Measurements from ENCODE around the gene ZBTB24.

Gene ZBTB24

GRCh38 chr6:109428889-109429477 is 54.0 kb downstream of the ZBTB24 start:
- Histone ChIP-seq H3K9me3 (ENCODE audit: control insufficient read depth, low read depth, low read length) (no peaks in the 10 kb centered on the region), H3K4me3 (ENCODE audit: low read length) (no peak overlapping the region), H3K9ac (ENCODE audit: low read length) (no peak overlapping the region), H3K36me3 (ENCODE audit: control insufficient read depth, low read depth, low read length) (no peaks in the 10 kb centered on the region), H3K4me1 (ENCODE audit: control insufficient read depth, low read depth, low read length) (no peaks in the 10 kb centered on the region), H3K27me3 (ENCODE audit: control insufficient read depth, insufficient read depth, low read length) (no peaks in the 10 kb centered on the region), H3K27ac (ENCODE audit: low read length) (no peak overlapping the region)

- Histone ChIP-seq H3K9me3 (ENCODE audit: control insufficient read depth, low read depth, low read length) (no peaks in the 10 kb centered on the region), H3K4me3 (ENCODE audit: low read length) (no peak overlapping the region), H3K4me1 (ENCODE audit: control insufficient read depth, low read depth, low read length) (no peaks in the 10 kb centered on the region), H3K27me3 (ENCODE audit: control insufficient read depth, insufficient read depth, low read length) (no peaks in the 10 kb centered on the region), H3K27ac (ENCODE audit: low read length) (no peak overlapping the region), H3K9ac (ENCODE audit: low read length) (no peak overlapping the region), H3K36me3 (ENCODE audit: control insufficient read depth, low read depth, low read length) (no peaks in the 10 kb centered on the region)
Observed at GRCh38 chr6:109424946-109425345, 58.1 kb downstream of the ZBTB24 start.

- Histone ChIP-seq H3K36me3 (ENCODE audit: control insufficient read depth, low read depth, low read length) (no peaks in the 10 kb centered on the region), H3K9me3 (ENCODE audit: control insufficient read depth, low read depth, low read length) (no peaks in the 10 kb centered on the region), H3K27me3 (ENCODE audit: control insufficient read depth, insufficient read depth, low read length) (no peaks in the 10 kb centered on the region), H3K9ac (ENCODE audit: low read length) (no peak overlapping the region), H3K4me3 (ENCODE audit: low read length) (no peak overlapping the region), H3K4me1 (ENCODE audit: control insufficient read depth, low read depth, low read length) (no peaks in the 10 kb centered on the region), H3K27ac (ENCODE audit: low read length) (no peak overlapping the region)
Observed at GRCh38 chr6:109421184-109421583, 61.8 kb downstream of the ZBTB24 start.

GRCh38 chr6:109420751-109421150 is 62.3 kb downstream of the ZBTB24 start:
- H3K4me1 ChIP-seq (ENCODE audit: control insufficient read depth, low read depth, low read length), result no peaks in the 10 kb centered on the region
- no peaks in the 10 kb centered on the region for H3K27me3 ChIP-seq (ENCODE audit: control insufficient read depth, insufficient read depth, low read length)
- no peaks in the 10 kb centered on the region for H3K36me3 ChIP-seq (ENCODE audit: control insufficient read depth, low read depth, low read length)
- H3K9me3 ChIP-seq (ENCODE audit: control insufficient read depth, low read depth, low read length), result no peaks in the 10 kb centered on the region
- no peak overlapping the region for H3K27ac ChIP-seq (ENCODE audit: low read length)
- no peak overlapping the region for H3K4me3 ChIP-seq (ENCODE audit: low read length)
- H3K9ac ChIP-seq (ENCODE audit: low read length), result no peak overlapping the region

- Histone ChIP-seq H3K27me3 (ENCODE audit: control insufficient read depth, insufficient read depth, low read length) (no peaks in the 10 kb centered on the region), H3K9me3 (ENCODE audit: control insufficient read depth, low read depth, low read length) (no peaks in the 10 kb centered on the region), H3K9ac (ENCODE audit: low read length) (no peak overlapping the region), H3K36me3 (ENCODE audit: control insufficient read depth, low read depth, low read length) (no peaks in the 10 kb centered on the region), H3K27ac (ENCODE audit: low read length) (no peak overlapping the region), H3K4me3 (ENCODE audit: low read length) (no peak overlapping the region), H3K4me1 (ENCODE audit: control insufficient read depth, low read depth, low read length) (no peaks in the 10 kb centered on the region)
Observed at GRCh38 chr6:109417646-109418045, 65.4 kb downstream of the ZBTB24 start.
